ENCODE data around the gene PDE4C. TPM values are rescaled to one million over a fixed set of nuclear protein-coding genes. Genes with fewer than 3 reads are reported as not detected.

PDE4C gene
- total and polyA plus RNA-seq, 9 of the 15 experiments (the other 6 are each of a cell fraction or from before 2014, with no cell fraction given): 0.04 to 0.91 (median 0.20) TPM; not detected in 1

GRCh38 chr19:18204394-18205199 is 21.6 kb downstream of the PDE4C start (continued):
- TF ChIP-seq REST (IDR thresholded peaks at IDR 0.05; ENCODE audit: borderline replicate concordance) (no peak), REST (CRISPR knock-in tag; IDR thresholded peaks at IDR 0.05; ENCODE audit: low read depth) (0 out of 2 replicates have a peak, but pooled peaks have one; percentile 19), MTA2 (IDR thresholded peaks at IDR 0.05; ENCODE audit: low read depth) (no peak), DMBX1 (CRISPR knock-in tag; IDR thresholded peaks at IDR 0.05; ENCODE audit: borderline replicate concordance) (no peak), RAD51 (IDR thresholded peaks at IDR 0.05; ENCODE audit: borderline replicate concordance, low read depth) (no peak), IFI16 (CRISPR knock-in tag; IDR thresholded peaks at IDR 0.05) (no peak), GATAD2A (IDR thresholded peaks at IDR 0.05) (peak; percentile 49; the same call in 1 of the 2 replicates), E2F8 (IDR thresholded peaks at IDR 0.05; ENCODE audit: low read depth, partially characterized antibody) (no peak), WHSC1 (IDR thresholded peaks at IDR 0.05; ENCODE audit: low read length) (no peak), THRAP3 (IDR thresholded peaks at IDR 0.05; ENCODE audit: borderline replicate concordance) (no peak), ZNF408 (CRISPR knock-in tag; IDR thresholded peaks at IDR 0.05; ENCODE audit: low read depth) (no peak), ZFX (CRISPR knock-in tag; IDR thresholded peaks at IDR 0.05) (no peak; the same call in 1 of the 2 replicates), ZNF311 (CRISPR knock-in tag; IDR thresholded peaks at IDR 0.05) (no peak), RNF2 (IDR thresholded peaks at IDR 0.05) (0 out of 2 replicates have a peak, but pooled peaks have one; percentile 42), NFATC3 (IDR thresholded peaks at IDR 0.05) (peak; percentile 95), TEAD2 (tag; IDR thresholded peaks at IDR 0.05) (no peak), POLR3G (IDR thresholded peaks at IDR 0.05; ENCODE audit: extremely low read depth, insufficient read length, insufficient replicate concordance) (no peak), MTF1 (CRISPR knock-in tag; IDR thresholded peaks at IDR 0.05; ENCODE audit: borderline replicate concordance) (no peak), ZNF551 (CRISPR knock-in tag; IDR thresholded peaks at IDR 0.05) (no peak)
